Panc1 (cell line): ENCODE measurements around the gene OTULIN.

Experiments
- CTCF ChIP-seq: fragments of 450-650 bp; IDR thresholded peaks from 2 replicates; pipeline ENCODE4 v1.5.1; 2017; ENCODE audit warnings: mild to moderate bottlenecking
- POLR2AphosphoS5 ChIP-seq: IDR thresholded peaks from 2 replicates; pipeline ENCODE4 v1.6.1; 2012; ENCODE audit warnings: mild to moderate bottlenecking, low read depth, low read length, moderate library complexity

- no peak for TF ChIP-seq POLR2AphosphoS5
- no peak for TF ChIP-seq CTCF
These were observed 8.9 kb downstream of the OTULIN start for GRCh38 chr5:14673443-14673842.
